WERI-Rb-1 (cell line): ENCODE results near the gene FAM149A.

Experiments
- DNase-seq: peaks from one replicate; pipeline ENCODE4 v3.0.0-alpha.2; 2020
- H3K27ac ChIP-seq: fragments of 250-450 bp; sonication (Bioruptor Pico); 2 replicates; pipeline ENCODE4 v1.5.1; 2020; ENCODE audit warnings: mild to moderate bottlenecking, moderate library complexity
- H3K27me3 ChIP-seq: fragments of 250-450 bp; sonication (Bioruptor Pico); 2 replicates; pipeline ENCODE4 v1.5.1; 2021; ENCODE audit warnings: mild to moderate bottlenecking, low read depth, moderate library complexity; ENCODE audit not compliant: insufficient read depth, severe bottlenecking
- H3K36me3 ChIP-seq: fragments of 250-450 bp; sonication (Bioruptor Pico); 2 replicates; pipeline ENCODE4 v1.5.1; 2020; ENCODE audit warnings: mild to moderate bottlenecking, moderate library complexity
- H3K4me3 ChIP-seq: 2 replicates; pipeline ENCODE4 v1.5.1; 2011; ENCODE audit warnings: low read depth, mild to moderate bottlenecking, control low read depth, low read length
- H3K9me3 ChIP-seq: fragments of 250-450 bp; sonication (Bioruptor Pico); 2 replicates; pipeline ENCODE4 v1.5.1; 2021; ENCODE audit warnings: mild to moderate bottlenecking, moderate library complexity; ENCODE audit not compliant: severe bottlenecking
- TF ChIP-seq, protein P1 (sequence below): IDR thresholded peaks from 2 replicates; pipeline ENCODE4 v1.5.1; 2011; ENCODE audit warnings: low read depth, mild to moderate bottlenecking, control low read depth, inconsistent platforms, low read length

The FAM149A gene

DNA sequence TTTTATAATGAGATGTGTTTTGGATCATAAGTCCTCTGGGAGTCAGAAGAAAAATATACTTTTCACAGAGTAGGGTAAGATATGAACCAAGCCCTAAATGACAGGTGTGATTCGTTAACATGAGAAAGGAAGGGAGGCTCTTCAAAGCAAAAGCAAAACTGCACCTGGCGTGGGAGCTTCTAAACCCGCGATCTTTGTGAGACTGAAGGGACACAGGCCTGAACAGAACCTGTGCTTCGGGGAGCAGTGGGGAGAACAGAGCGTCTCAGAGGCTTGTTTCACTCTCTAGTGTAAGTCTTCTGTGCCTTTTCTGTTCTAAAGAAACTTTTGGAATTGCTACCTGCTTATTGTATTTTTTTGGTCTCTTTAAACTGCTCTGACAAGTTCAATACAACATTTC is 56.6 kb downstream of the FAM149A start:
- no peak overlapping the region for H3K4me3 ChIP-seq
- no peak overlapping the region for H3K27ac ChIP-seq
- H3K27me3 ChIP-seq = peaks cover 15% of the 10 kb centered on the region
- no peaks in the 10 kb centered on the region for H3K9me3 ChIP-seq
- DNase-seq = no peak
- TF ChIP-seq, protein P1, sequence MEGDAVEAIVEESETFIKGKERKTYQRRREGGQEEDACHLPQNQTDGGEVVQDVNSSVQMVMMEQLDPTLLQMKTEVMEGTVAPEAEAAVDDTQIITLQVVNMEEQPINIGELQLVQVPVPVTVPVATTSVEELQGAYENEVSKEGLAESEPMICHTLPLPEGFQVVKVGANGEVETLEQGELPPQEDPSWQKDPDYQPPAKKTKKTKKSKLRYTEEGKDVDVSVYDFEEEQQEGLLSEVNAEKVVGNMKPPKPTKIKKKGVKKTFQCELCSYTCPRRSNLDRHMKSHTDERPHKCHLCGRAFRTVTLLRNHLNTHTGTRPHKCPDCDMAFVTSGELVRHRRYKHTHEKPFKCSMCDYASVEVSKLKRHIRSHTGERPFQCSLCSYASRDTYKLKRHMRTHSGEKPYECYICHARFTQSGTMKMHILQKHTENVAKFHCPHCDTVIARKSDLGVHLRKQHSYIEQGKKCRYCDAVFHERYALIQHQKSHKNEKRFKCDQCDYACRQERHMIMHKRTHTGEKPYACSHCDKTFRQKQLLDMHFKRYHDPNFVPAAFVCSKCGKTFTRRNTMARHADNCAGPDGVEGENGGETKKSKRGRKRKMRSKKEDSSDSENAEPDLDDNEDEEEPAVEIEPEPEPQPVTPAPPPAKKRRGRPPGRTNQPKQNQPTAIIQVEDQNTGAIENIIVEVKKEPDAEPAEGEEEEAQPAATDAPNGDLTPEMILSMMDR = no peak
- H3K36me3 ChIP-seq = no peaks in the 10 kb centered on the region

DNA sequence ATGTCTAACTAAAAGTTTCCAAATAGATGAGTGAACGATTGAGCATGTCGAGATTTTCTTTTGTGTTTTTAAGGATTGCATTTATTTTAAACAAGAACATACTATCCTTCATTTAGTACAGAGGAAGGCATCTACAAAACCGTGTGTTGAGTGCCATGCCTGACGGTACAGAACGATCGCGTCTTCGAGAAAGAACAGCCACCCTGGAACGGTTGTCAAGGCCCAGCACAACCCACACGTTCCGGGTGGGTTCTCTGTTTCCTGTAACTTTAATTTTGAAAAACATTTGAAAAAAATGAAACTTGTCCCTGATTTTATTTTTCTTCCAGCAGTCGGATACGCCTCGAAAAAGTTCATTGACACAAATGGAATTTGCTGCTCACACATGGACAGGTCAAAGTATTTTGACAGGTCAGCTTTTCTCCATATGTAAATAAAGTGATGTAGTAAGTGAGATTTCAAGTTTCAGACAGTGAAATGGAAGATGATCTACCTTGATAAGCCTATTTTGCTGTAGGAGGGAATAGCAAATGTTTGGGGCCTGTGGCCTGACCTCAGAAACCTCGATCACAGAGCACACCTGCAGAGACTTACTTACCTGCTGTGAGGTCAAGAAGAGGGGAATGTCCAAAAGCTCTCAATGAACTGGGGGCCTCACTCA is 62.5 kb downstream of the FAM149A start:
- Histone ChIP-seq H3K36me3 (no peaks in the 10 kb centered on the region), H3K27ac (no peak overlapping the region), H3K27me3 (peaks cover 46% of the 10 kb centered on the region), H3K4me3 (no peak overlapping the region), H3K9me3 (no peaks in the 10 kb centered on the region)
- DNase-seq = no peak
- TF ChIP-seq, protein P1 = no peak

DNA sequence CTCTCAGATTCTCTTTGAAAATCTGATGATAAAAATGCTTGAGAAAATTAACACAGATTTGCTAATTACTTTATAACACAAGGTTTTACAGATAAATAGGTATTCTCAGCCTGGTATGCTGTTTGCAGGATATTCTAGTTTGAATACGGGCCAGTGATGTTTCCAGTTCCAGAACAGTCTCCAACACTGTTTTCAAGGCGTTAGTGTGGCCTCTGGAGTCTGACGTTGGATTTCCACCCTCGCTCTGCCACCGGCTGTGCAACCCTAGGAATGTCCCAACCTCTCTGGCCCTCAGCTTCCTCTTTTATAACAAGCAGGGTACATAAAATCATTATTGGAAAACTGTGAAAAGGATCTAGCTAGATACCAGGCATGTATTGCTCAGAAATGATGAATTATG is 63.1 kb downstream of the FAM149A start:
- no peak overlapping the region for H3K4me3 ChIP-seq
- H3K27ac ChIP-seq = no peak overlapping the region
- no peaks in the 10 kb centered on the region for H3K9me3 ChIP-seq
- no peaks in the 10 kb centered on the region for H3K36me3 ChIP-seq
- TF ChIP-seq, protein P1 = no peak
- no peak for DNase-seq
- peaks cover 47% of the 10 kb centered on the region for H3K27me3 ChIP-seq

DNA sequence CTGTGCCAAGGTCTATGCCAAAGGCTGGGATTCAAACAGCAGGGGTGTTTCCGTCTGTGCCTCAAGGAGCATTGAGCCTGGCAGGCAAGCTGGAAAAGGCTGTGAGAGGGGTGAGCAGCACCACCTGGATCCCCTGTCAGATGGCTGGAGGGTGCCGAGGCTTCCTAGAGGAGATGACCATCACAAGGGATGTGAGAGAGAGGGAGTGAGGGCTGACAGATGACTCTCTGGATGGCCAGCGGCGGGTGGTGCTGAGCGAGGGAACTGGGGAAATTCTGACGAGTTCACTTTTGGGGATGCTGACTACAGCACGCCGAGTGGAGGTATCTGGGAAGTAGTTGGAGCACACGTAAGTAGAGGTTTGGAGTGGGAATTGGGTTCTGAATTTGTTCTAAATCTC is 64.2 kb downstream of the FAM149A start:
- Histone ChIP-seq H3K27me3 (peaks cover 48% of the 10 kb centered on the region), H3K36me3 (no peaks in the 10 kb centered on the region)

DNA sequence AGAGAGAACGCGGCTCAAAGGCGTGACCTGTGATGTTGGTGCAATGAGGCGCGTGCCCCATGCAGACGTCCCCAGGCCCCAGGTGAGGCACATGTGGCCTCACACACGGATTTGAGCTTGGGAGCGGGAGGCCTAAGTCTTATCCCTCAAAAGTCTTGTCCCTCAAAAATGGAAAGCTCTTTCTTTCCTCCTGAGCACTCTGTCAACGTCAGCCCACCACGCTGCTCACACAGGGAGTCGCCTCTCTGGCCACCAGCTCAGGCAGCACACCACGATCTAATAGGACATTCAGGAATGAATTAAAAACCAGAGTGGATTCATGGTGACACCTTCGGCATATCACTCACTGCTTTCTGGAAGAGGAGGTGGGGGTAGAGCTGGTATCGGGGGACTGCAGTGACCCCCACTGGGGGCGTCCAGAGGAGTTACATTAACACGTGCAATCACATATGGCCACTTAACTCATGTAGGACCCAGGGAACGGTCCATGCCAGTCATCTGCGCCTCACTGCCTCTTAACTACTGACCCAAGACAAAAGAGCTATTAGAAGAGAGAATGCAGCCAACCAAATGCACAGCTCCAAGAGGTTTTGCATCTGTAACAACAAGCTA is 64.9 kb downstream of the FAM149A start:
- H3K27ac ChIP-seq = no peak overlapping the region
- no peaks in the 10 kb centered on the region for H3K36me3 ChIP-seq
- TF ChIP-seq, protein P1 = no peak
- no peak for DNase-seq
- no peak overlapping the region for H3K4me3 ChIP-seq
- peaks cover 51% of the 10 kb centered on the region for H3K27me3 ChIP-seq
- no peaks in the 10 kb centered on the region for H3K9me3 ChIP-seq

More for the DNA sequence above, 64.2 kb downstream of the FAM149A start:
- H3K4me3 ChIP-seq = no peak overlapping the region
- H3K27ac ChIP-seq = no peak overlapping the region
- H3K9me3 ChIP-seq = no peaks in the 10 kb centered on the region
- DNase-seq = no peak
- TF ChIP-seq, protein P1 = no peak
